DND-41 (cell line): ENCODE results near the gene ADAMTS3.

Experiments used
- ATAC-seq: fragments of 200-7000 bp; cut with Tn5 transposase; 3 replicates; pipeline ENCODE4 v1.9.1; 2021; ENCODE audit warnings: low read depth; ENCODE audit not compliant: insufficient read depth
- DNase-seq: peaks from one replicate; pipeline ENCODE4 v3.0.0-alpha.2; 2020
- H2AFZ ChIP-seq: 2 replicates; pipeline ENCODE4 v1.6.0; 2012; ENCODE audit warnings: low read depth, low read length
- H3K27ac ChIP-seq: 2 replicates; pipeline ENCODE4 v1.5.1; 2012; ENCODE audit warnings: low read length, inconsistent platforms
- H3K27me3 ChIP-seq: fragments of 200-600 bp; sonication (generic); 2 replicates; pipeline ENCODE4 v1.6.0; 2012; ENCODE audit warnings: low read length, mild to moderate bottlenecking, inconsistent platforms; ENCODE audit not compliant: insufficient read depth, poor library complexity
- H3K36me3 ChIP-seq: 2 replicates; pipeline ENCODE4 v1.5.1; 2012; ENCODE audit warnings: low read length, inconsistent platforms; ENCODE audit not compliant: insufficient read depth
- H3K4me1 ChIP-seq: 2 replicates; pipeline ENCODE4 v1.5.1; 2012; ENCODE audit warnings: mild to moderate bottlenecking, low read length; ENCODE audit not compliant: insufficient read depth
- H3K4me2 ChIP-seq: 2 replicates; pipeline ENCODE4 v1.6.0; 2012; ENCODE audit warnings: mild to moderate bottlenecking, moderate library complexity, low read length, inconsistent platforms; ENCODE audit not compliant: insufficient read depth
- H3K4me3 ChIP-seq, 2 experiments: fragments of 200-600 bp in 1 of 2; shearing (Covaris generic) in 1 of 2; 2 replicates each; pipeline ENCODE4 v1.5.1; 2012 to 2016; ENCODE audit warnings: inconsistent platforms in 2 of 2, low read length in 2 of 2, mild to moderate bottlenecking in 2 of 2, low read depth in 1 of 2, moderate library complexity in 1 of 2
- H3K79me2 ChIP-seq: 2 replicates; pipeline ENCODE4 v1.6.0; 2012; ENCODE audit warnings: low read length, inconsistent platforms; ENCODE audit not compliant: insufficient read depth
- H3K9ac ChIP-seq: 2 replicates; pipeline ENCODE4 v1.6.0; 2012; ENCODE audit warnings: low read depth, mild to moderate bottlenecking, inconsistent platforms, low read length, moderate library complexity
- H3K9me3 ChIP-seq: 2 replicates; pipeline ENCODE4 v1.5.1; 2012; ENCODE audit warnings: low read length, moderate library complexity, mild to moderate bottlenecking, inconsistent platforms; ENCODE audit not compliant: insufficient read depth, severe bottlenecking
- H4K20me1 ChIP-seq: 2 replicates; pipeline ENCODE4 v1.6.0; 2012; ENCODE audit warnings: low read length; ENCODE audit not compliant: insufficient read depth
- EZH2 ChIP-seq: IDR thresholded peaks from 3 replicates; pipeline ENCODE4 v1.6.1; 2012; ENCODE audit warnings: borderline replicate concordance, low read depth, mild to moderate bottlenecking, moderate library complexity, low read length, inconsistent platforms; ENCODE audit not compliant: severe bottlenecking
- TF ChIP-seq, protein P1 (sequence below): IDR thresholded peaks from 2 replicates; pipeline ENCODE4 v1.5.1; 2012; ENCODE audit warnings: borderline replicate concordance, low read length, moderate library complexity, mild to moderate bottlenecking; ENCODE audit not compliant: poor library complexity, severe bottlenecking; ENCODE audit errors: extremely low read depth

ADAMTS3 gene

DNA sequence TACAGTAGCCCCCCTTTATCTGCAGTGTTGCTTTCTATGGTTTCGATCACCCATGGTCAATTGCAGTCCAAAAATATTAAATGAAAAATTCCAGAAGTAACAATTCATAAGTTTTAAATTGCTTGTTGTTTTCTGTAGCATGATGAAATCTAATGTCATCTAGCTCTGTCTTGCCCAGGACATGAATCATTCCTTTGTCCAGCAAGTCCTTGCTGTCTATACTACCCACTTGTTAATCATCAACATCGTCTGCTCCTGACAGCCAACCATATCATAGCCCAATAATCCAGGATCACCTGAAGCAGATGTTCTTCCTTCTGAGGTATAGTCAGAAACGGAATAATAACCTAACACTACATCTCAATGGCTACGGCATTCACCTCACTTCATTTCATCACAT is 79.8 kb downstream of the ADAMTS3 start:
- H3K4me2 ChIP-seq, result no peak overlapping the region
- no peak for DNase-seq
- H3K36me3 ChIP-seq, result no peaks in the 10 kb centered on the region
- no peaks in the 10 kb centered on the region for H3K79me2 ChIP-seq
- no peaks in the 10 kb centered on the region for H3K4me1 ChIP-seq
- no peaks in the 10 kb centered on the region for H3K9me3 ChIP-seq
- H3K27me3 ChIP-seq, result no peaks in the 10 kb centered on the region
- H3K27ac ChIP-seq, result no peak overlapping the region
- no peak overlapping the region for H3K9ac ChIP-seq
- H3K4me3 ChIP-seq, result no peak overlapping the region
- ATAC-seq, result no peak
- no peaks in the 10 kb centered on the region for H4K20me1 ChIP-seq
- no peak overlapping the region for H2AFZ ChIP-seq
- TF ChIP-seq, protein P1, sequence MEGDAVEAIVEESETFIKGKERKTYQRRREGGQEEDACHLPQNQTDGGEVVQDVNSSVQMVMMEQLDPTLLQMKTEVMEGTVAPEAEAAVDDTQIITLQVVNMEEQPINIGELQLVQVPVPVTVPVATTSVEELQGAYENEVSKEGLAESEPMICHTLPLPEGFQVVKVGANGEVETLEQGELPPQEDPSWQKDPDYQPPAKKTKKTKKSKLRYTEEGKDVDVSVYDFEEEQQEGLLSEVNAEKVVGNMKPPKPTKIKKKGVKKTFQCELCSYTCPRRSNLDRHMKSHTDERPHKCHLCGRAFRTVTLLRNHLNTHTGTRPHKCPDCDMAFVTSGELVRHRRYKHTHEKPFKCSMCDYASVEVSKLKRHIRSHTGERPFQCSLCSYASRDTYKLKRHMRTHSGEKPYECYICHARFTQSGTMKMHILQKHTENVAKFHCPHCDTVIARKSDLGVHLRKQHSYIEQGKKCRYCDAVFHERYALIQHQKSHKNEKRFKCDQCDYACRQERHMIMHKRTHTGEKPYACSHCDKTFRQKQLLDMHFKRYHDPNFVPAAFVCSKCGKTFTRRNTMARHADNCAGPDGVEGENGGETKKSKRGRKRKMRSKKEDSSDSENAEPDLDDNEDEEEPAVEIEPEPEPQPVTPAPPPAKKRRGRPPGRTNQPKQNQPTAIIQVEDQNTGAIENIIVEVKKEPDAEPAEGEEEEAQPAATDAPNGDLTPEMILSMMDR, result no peak
- no peak for TF ChIP-seq EZH2

DNA sequence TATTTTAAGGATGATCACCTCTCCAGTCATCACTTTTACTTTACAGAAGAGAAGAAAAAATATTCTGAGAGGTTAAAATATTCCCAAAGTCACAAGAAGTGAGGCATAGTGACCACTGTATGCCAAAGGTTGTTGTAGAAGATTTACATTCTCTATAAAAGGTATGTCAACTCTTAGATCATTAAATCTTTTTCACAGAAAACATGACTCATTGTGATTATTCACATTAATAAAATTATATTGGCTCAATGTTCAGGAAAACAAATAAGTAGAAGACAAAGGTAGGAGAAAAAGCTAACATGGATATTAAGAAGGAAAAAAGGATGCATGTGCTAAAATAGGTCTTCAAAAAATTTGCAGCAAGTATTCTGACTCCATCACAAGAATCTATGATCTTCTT is 82.0 kb downstream of the ADAMTS3 start:
- no peaks in the 10 kb centered on the region for H3K4me1 ChIP-seq
- TF ChIP-seq EZH2, result no peak
- TF ChIP-seq, protein P1, result no peak
- no peaks in the 10 kb centered on the region for H4K20me1 ChIP-seq
- no peak overlapping the region for H3K4me2 ChIP-seq
- H3K79me2 ChIP-seq, result no peaks in the 10 kb centered on the region
- H2AFZ ChIP-seq, result no peak overlapping the region
- no peak for DNase-seq
- H3K27ac ChIP-seq, result no peak overlapping the region
- no peaks in the 10 kb centered on the region for H3K27me3 ChIP-seq
- H3K9me3 ChIP-seq, result no peaks in the 10 kb centered on the region
- H3K4me3 ChIP-seq, result no peak overlapping the region
- no peaks in the 10 kb centered on the region for H3K36me3 ChIP-seq
- H3K9ac ChIP-seq, result no peak overlapping the region
- ATAC-seq, result no peak

DNA sequence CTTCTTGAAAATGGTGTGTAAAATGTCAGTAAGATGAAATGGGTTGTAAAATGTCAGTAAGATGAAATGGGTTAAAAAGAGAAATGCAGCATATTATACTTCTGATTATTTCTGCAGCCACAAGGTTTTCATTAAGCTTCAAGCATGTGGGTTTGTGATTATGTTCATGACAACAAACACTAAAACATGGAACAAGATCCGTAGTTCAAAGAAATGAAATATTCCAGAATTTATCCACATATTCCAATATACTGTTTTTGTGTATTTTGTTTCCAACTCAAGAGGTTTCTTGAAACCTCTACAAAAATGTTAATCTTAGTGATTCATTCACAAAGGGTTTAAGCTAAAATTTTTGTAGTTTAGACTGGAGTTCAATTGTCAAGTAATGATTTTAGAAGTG is 84.0 kb downstream of the ADAMTS3 start:
- DNase-seq (no peak), ATAC-seq (no peak)
- Histone ChIP-seq H3K9me3 (no peaks in the 10 kb centered on the region), H3K79me2 (no peaks in the 10 kb centered on the region), H3K27ac (no peak overlapping the region), H3K36me3 (no peaks in the 10 kb centered on the region), H3K9ac (no peak overlapping the region), H3K4me3 (no peak overlapping the region), H4K20me1 (no peaks in the 10 kb centered on the region), H3K27me3 (no peaks in the 10 kb centered on the region), H3K4me1 (no peaks in the 10 kb centered on the region), H3K4me2 (no peak overlapping the region), H2AFZ (no peak overlapping the region)
- no peak for TF ChIP-seq EZH2
- TF ChIP-seq, protein P1, result no peak

DNA sequence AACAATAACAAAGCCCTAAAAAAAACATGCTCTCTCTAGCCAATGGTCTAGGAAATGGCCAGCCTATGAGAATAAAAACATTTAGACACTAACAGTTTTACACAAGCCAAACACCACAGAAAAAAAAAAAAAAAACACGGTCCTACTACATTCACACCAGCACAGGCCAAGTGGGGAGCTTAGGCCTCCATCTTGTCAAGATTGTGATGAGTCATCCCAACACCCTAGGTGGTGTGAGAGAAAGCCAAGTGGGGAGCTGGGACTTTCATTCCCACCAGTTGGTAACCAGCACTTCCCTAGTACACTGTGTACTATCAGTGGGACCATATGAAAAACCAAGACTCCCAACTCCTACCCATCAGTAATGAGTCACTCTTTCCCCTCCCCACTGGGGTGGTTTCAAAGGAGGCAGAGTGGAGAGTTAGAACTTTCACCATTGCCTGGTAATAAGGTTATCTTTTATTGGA is 95.6 kb downstream of the ADAMTS3 start:
- DNase-seq (no peak), ATAC-seq (no peak)
- no peak overlapping the region for H3K4me3 ChIP-seq
- H4K20me1 ChIP-seq, result no peaks in the 10 kb centered on the region
- TF ChIP-seq, protein P1, result no peak
- no peaks in the 10 kb centered on the region for H3K4me1 ChIP-seq
- H3K9me3 ChIP-seq, result no peaks in the 10 kb centered on the region
- H3K27me3 ChIP-seq, result no peaks in the 10 kb centered on the region
- H3K9ac ChIP-seq, result no peak overlapping the region
- H3K4me2 ChIP-seq, result no peak overlapping the region
- H3K79me2 ChIP-seq, result no peaks in the 10 kb centered on the region
- no peak overlapping the region for H2AFZ ChIP-seq
- no peak overlapping the region for H3K27ac ChIP-seq
- H3K36me3 ChIP-seq, result no peaks in the 10 kb centered on the region
